ENCODE data around the gene MRPL39. TPM values are rescaled to one million over a fixed set of nuclear protein-coding genes. Genes with fewer than 3 reads are reported as not detected.

Gene MRPL39
- total and polyA plus RNA-seq, 4 donors, result 19.2 to 35.7 (median 24.4) TPM

GRCh38 chr21:25647647-25648046 lies 40.4 kb upstream of the MRPL39 start:
- 63% methylated on average over 5 of the region's 5 CpGs for WGBS
- Histone ChIP-seq H3K27ac (ENCODE audit: low read depth in 1 of 2, low read length in 2 of 2) (no peak overlapping the region), H3K36me3 (ENCODE audit: control insufficient read depth in 4 of 4, insufficient read depth in 3 of 4, low read depth in 1 of 4, low read length in 3 of 4) (no peaks in the 10 kb centered on the region), H3K9me3 (ENCODE audit: control insufficient read depth in 4 of 4, low read length in 3 of 4) (no peaks in the 10 kb centered on the region), H3K9ac (ENCODE audit: low read depth in 1 of 2, low read length in 2 of 2) (no peak overlapping the region), H3K27me3 (ENCODE audit: control insufficient read depth in 4 of 4, insufficient read depth in 4 of 4, low read length in 3 of 4) (no peaks in the 10 kb centered on the region), H3K4me3 (ENCODE audit: low read depth in 1 of 3, low read length in 3 of 3) (no peak overlapping the region), H3K4me1 (ENCODE audit: control insufficient read depth in 4 of 4, insufficient read depth in 4 of 4, low read length in 3 of 4) (no peaks in the 10 kb centered on the region)
- TF ChIP-seq HNF4G (IDR thresholded peaks at IDR 0.05) (no peak), FOXA2 (IDR thresholded peaks at IDR 0.05) (no peak), CTCF (IDR thresholded peaks at IDR 0.05; ENCODE audit: low read depth, low read length, missing input control) (no peak), RXRA (IDR thresholded peaks at IDR 0.05) (no peak), HNF4A (conservative IDR thresholded peaks at IDR 0.05) (no peak), ZBTB33 (IDR thresholded peaks at IDR 0.05) (no peak), SP1 (IDR thresholded peaks at IDR 0.05) (no peak), NR2F2 (IDR thresholded peaks at IDR 0.05) (no peak), RAD21 (IDR thresholded peaks at IDR 0.05) (no peak), TAF1 (conservative IDR thresholded peaks at IDR 0.05) (no peak), MAX (IDR thresholded peaks at IDR 0.05) (no peak), REST (IDR thresholded peaks at IDR 0.05) (no peak), ATF3 (IDR thresholded peaks at IDR 0.05) (no peak), JUND (IDR thresholded peaks at IDR 0.05) (no peak), GABPA (IDR thresholded peaks at IDR 0.05 in 1 of 2, conservative IDR thresholded peaks at IDR 0.05 in 1 of 2) (no peak), YY1 (IDR thresholded peaks at IDR 0.05) (no peak)
- no peak for DNase-seq (ENCODE audit: low spot score)

- no peak overlapping the region for H3K9ac ChIP-seq (ENCODE audit: low read depth in 1 of 2, low read length in 2 of 2)
- H3K4me1 ChIP-seq (ENCODE audit: control insufficient read depth in 4 of 4, insufficient read depth in 4 of 4, low read length in 3 of 4), result no peaks in the 10 kb centered on the region
- no peaks in the 10 kb centered on the region for H3K9me3 ChIP-seq (ENCODE audit: control insufficient read depth in 4 of 4, low read length in 3 of 4)
- no peaks in the 10 kb centered on the region for H3K27me3 ChIP-seq (ENCODE audit: control insufficient read depth in 4 of 4, insufficient read depth in 4 of 4, low read length in 3 of 4)
- whole genome bisulfite sequencing, result 75% methylated on average over 1 of the region's 1 CpG
- TF ChIP-seq ATF3 (IDR thresholded peaks at IDR 0.05) (no peak), FOXA1 (IDR thresholded peaks at IDR 0.05) (no peak), RXRA (IDR thresholded peaks at IDR 0.05) (no peak)
- DNase-seq (ENCODE audit: low spot score), result no peak
- H3K36me3 ChIP-seq (ENCODE audit: control insufficient read depth in 4 of 4, insufficient read depth in 3 of 4, low read depth in 1 of 4, low read length in 3 of 4), result no peaks in the 10 kb centered on the region
- H3K4me3 ChIP-seq (ENCODE audit: low read depth in 1 of 3, low read length in 3 of 3), result no peak overlapping the region
- no peak overlapping the region for H3K27ac ChIP-seq (ENCODE audit: low read depth in 1 of 2, low read length in 2 of 2)
Measured at GRCh38 chr21:25646474-25646873, 39.2 kb upstream of the MRPL39 start.

All from liver (tissue), 9 donors.